22Rv1 (cell line): ENCODE measurements around the gene C19orf44.

Source experiments
- CTCF ChIP-seq: fragments of 450-650 bp; IDR thresholded peaks from 2 replicates; pipeline ENCODE4 v1.5.1; 2017; ENCODE audit warnings: mild to moderate bottlenecking
- ZFX ChIP-seq: fragments of 450-650 bp; IDR thresholded peaks from 2 replicates; pipeline ENCODE4 v1.6.1; 2017; ENCODE audit warnings: antibody characterized with exemption, borderline replicate concordance

- no peak for TF ChIP-seq CTCF
- TF ChIP-seq ZFX: no peak
Measured at GRCh38 chr19:16497837-16498236, 1.6 kb downstream of the C19orf44 start.
